Kidney epithelial cell (primary cell): ENCODE results near the gene ALOX15. TPM values are rescaled to one million over a fixed set of nuclear protein-coding genes. Genes with fewer than 3 reads are reported as not detected.
"Not testable (repeated sequence)": the region's sequence is repeated elsewhere in the genome, so short reads cannot be mapped to it uniquely, and the experiment has no call there.

Experiments
- DNase-seq: peaks from one replicate; pipeline ENCODE4 v3.0.0-alpha.2; 2010; ENCODE audit warnings: low read depth
- H3K27me3 ChIP-seq: 2 replicates; pipeline ENCODE4 v1.6.0; 2011; ENCODE audit warnings: low read length; ENCODE audit not compliant: control insufficient read depth, insufficient read depth
- H3K36me3 ChIP-seq: 2 replicates; pipeline ENCODE4 v1.5.1; 2011; ENCODE audit warnings: low read length; ENCODE audit not compliant: control insufficient read depth, insufficient read depth
- H3K4me3 ChIP-seq: 2 replicates; pipeline ENCODE4 v1.5.1; 2011; ENCODE audit warnings: low read depth, mild to moderate bottlenecking, control low read depth, low read length
- total RNA-seq: library from RNA; depleted of rRNA; stranded (reverse); fragments of >200 nt; gene quantifications from 2 replicates; pipeline ENCODE4 v1.2.3, GENCODE V29; 2015
- TF ChIP-seq, protein P1 (sequence below): IDR thresholded peaks from 2 replicates; pipeline ENCODE4 v1.5.1; 2011; ENCODE audit warnings: mild to moderate bottlenecking, moderate library complexity, low read length, control low read depth, inconsistent platforms; ENCODE audit not compliant: insufficient read depth, poor library complexity, severe bottlenecking

The ALOX15 gene, protein sequence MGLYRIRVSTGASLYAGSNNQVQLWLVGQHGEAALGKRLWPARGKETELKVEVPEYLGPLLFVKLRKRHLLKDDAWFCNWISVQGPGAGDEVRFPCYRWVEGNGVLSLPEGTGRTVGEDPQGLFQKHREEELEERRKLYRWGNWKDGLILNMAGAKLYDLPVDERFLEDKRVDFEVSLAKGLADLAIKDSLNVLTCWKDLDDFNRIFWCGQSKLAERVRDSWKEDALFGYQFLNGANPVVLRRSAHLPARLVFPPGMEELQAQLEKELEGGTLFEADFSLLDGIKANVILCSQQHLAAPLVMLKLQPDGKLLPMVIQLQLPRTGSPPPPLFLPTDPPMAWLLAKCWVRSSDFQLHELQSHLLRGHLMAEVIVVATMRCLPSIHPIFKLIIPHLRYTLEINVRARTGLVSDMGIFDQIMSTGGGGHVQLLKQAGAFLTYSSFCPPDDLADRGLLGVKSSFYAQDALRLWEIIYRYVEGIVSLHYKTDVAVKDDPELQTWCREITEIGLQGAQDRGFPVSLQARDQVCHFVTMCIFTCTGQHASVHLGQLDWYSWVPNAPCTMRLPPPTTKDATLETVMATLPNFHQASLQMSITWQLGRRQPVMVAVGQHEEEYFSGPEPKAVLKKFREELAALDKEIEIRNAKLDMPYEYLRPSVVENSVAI
- total RNA-seq = not detected in 2 replicates

DNA sequence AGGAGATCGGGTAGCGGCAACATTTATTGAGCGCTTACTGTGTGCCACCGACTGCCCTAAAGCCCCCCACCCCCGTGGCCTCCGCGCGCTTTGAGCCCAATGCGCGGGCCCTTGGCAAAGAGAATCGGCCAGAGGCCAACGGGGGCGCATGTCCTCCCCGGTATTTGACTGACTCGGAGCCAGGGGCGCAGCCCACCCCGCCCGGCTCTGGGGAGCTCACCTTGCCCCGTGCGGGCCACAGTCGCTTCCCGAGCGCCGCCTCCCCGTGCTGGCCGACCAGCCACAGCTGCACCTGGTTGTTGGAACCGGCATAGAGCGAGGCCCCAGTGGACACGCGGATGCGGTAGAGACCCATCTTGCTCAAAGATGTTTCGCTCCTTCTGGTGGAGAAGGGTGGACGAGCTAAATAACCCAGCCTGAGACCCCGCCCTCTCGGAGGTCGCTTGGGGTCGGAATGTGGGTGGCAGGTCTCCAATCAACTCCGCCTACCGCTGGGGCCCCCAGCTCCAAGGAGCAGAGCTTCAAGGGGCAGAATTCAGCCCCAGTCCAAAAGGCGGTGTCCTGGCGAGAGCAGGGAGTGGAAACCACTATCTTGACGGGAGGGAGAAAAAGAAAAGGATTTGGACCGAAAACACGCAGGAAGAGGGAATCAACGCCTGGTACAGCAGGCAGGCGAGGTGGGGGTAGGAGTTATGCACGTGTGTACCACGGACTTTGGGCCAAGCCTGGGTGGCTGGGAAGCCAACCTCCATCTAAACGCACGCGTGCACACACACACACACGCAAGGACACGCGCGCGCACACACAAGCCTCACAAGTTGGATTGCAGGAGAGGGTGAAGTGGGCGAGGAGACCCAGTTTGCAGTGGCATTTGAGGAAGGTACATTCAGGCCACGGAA lies at the start of gene ALOX15:
Gene ALOX15, minus strand, starts transcription at position 382 of the 899 bp plus-strand sequence. Its CDS starts 27 bp downstream, at position 355.
- peaks cover 54% of the 10 kb centered on the region for H3K27me3 ChIP-seq
- no peaks in the 10 kb centered on the region for H3K36me3 ChIP-seq
- H3K4me3 ChIP-seq = no peak within 1 kb of the TSS
- no peak for DNase-seq
- TF ChIP-seq, protein P1, sequence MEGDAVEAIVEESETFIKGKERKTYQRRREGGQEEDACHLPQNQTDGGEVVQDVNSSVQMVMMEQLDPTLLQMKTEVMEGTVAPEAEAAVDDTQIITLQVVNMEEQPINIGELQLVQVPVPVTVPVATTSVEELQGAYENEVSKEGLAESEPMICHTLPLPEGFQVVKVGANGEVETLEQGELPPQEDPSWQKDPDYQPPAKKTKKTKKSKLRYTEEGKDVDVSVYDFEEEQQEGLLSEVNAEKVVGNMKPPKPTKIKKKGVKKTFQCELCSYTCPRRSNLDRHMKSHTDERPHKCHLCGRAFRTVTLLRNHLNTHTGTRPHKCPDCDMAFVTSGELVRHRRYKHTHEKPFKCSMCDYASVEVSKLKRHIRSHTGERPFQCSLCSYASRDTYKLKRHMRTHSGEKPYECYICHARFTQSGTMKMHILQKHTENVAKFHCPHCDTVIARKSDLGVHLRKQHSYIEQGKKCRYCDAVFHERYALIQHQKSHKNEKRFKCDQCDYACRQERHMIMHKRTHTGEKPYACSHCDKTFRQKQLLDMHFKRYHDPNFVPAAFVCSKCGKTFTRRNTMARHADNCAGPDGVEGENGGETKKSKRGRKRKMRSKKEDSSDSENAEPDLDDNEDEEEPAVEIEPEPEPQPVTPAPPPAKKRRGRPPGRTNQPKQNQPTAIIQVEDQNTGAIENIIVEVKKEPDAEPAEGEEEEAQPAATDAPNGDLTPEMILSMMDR = no peak

DNA sequence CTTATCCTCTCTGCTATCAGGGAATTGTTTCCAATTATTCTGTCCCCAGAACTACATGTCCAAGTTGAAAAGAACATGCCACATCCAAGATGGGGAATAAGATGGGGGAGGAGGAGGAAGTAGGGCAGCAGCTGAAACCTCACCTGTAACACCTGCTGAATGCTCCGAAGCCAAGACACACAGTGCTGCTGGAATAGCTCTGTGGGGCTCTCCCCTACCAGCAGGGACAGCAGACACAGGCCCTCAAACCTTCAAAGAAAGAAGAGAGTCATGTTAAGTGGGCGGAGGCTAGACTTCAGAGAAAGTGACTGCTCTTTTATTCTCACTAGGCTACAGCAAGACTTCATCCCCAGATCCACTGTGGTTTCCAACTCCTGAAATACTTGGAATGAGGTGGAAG lies 49.3 kb upstream of the ALOX15 start:
- no peaks in the 10 kb centered on the region for H3K36me3 ChIP-seq
- no peak for DNase-seq
- H3K4me3 ChIP-seq = no peak overlapping the region
- no peaks in the 10 kb centered on the region for H3K27me3 ChIP-seq
- TF ChIP-seq, protein P1 = no peak

DNA sequence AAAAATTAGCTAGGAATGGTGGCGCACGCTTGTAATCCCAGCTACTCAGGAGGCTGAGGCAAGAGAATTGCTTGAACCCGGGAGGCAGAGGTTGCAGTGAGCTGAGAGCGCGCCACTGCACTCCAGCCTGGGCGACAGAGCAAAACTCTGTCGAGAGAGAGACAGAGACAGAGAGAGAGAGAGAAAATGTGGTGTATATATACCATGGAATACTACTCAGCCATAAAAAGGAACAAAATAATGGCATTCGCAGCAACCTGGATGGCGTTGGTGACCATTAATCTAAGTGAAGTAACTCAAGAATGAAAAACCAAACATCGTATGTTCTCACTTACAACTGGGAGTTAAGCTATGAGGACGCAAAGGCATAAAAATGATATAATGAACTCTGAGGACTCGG lies 48.4 kb upstream of the ALOX15 start:
- not testable (repeated sequence) for H3K4me3 ChIP-seq, DNase-seq, H3K27me3 ChIP-seq, H3K36me3 ChIP-seq

DNA sequence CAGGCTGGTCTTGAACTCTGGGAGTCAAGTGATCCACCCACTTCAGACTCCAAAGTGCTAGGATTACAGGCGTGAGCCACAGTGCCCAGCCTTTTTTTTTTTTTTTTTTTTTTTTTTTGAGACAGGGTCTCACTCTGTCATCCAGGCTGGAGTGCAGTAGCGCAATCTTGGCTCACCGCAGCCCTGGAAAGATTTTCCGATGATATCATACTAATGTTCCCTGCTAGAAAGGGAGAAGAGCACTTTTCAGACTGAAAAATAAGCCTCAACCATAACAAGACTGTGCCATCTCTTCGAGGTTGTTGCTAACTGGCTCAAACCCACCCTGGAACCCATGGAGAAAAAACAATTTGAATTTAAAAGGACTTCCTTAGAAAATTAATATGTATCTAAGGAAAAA lies 42.3 kb upstream of the ALOX15 start:
- H3K27me3 ChIP-seq, H3K36me3 ChIP-seq, H3K4me3 ChIP-seq, DNase-seq: not testable (repeated sequence)

DNA sequence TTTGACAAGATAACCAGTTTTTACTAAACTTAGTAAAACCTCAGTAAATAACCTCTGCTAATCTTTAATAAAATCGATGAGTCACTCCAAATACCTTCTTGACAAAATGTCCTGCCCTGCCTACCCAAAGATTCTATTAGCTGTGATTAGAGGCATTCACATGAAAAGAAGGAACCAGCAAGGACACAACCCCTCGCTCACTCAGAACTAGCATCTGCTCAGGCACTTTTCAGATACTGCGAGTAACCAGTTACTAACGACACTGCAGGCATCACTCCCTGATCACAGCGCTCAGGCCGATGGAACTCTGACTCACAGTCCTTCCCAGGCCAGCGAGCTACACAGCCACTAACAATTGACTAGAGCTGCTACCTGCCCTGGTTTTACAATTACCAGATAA lies 38.2 kb upstream of the ALOX15 start:
- Histone ChIP-seq H3K27me3 (no peaks in the 10 kb centered on the region), H3K4me3 (no peak overlapping the region), H3K36me3 (peaks cover 1% of the 10 kb centered on the region)
- TF ChIP-seq, protein P1 = no peak
- peak; percentile 56 for DNase-seq

DNA sequence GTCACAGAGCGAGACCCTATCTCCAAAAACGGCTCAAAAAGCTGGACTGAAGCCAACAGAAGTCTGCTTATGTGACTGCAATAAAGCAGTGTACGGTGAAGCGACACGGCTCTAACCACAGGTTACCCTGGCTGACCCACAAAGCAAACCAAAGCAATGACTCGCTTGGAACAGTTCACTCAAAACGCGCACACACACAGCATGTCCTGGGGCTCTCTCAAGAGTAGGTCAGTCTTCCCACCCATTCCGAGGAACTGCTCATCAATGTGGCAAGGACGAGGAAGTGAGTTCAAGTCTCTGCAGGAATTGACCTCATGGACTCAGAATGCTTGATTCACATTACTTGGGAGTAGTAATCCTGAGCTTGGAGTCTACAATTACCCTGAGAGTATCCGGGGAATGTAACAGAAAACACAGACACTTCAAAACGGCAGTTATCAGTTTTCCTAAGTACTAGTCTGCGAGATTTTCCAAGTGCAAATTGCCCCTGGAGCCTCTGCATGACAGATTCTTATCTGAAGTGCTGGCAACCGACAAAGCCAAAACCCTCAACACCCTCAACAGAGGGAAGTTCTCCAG lies 37.1 kb upstream of the ALOX15 start:
- Histone ChIP-seq H3K4me3 (no peak overlapping the region), H3K27me3 (no peaks in the 10 kb centered on the region), H3K36me3 (peaks cover 1% of the 10 kb centered on the region)
- peak; percentile 75 for DNase-seq
- TF ChIP-seq, protein P1 = no peak
